ENCODE results near the gene NSDHL.

DNA sequence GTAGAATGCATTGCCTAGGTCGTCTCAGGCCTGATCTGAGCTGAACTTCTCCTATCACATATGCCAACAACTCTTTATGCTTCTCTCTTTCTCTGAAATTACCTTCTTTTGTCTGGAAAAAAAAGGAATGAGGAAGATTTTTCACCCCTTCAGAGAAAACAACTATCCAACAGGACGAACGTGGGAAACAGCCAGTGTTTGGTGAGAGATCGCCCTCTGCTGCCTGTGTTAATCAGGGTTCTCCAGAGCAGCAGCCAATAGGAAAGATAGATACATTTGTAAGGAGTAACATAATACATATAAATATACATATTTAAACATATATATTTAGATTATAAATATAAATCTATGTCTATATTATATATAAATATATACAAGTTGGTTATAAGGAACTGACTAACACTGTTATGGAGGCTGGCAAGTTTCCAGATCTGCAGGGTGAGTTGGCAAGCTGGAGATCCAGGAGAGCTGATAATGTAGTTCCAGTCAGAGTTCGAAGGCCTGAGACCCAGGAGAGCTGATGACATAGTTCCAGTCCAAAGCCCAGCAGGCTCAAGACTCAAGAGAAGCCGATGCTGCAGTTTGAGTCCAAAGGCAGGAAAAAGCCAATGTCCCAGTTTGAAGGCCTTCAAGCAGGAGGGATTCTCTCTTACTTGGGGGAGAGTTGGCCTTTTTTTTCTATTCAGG lies 13.6 kb upstream of the NSDHL start:
- TF ChIP-seq POLR2A (IDR thresholded peaks at IDR 0.05) = no peak
- TF ChIP-seq, protein P1, sequence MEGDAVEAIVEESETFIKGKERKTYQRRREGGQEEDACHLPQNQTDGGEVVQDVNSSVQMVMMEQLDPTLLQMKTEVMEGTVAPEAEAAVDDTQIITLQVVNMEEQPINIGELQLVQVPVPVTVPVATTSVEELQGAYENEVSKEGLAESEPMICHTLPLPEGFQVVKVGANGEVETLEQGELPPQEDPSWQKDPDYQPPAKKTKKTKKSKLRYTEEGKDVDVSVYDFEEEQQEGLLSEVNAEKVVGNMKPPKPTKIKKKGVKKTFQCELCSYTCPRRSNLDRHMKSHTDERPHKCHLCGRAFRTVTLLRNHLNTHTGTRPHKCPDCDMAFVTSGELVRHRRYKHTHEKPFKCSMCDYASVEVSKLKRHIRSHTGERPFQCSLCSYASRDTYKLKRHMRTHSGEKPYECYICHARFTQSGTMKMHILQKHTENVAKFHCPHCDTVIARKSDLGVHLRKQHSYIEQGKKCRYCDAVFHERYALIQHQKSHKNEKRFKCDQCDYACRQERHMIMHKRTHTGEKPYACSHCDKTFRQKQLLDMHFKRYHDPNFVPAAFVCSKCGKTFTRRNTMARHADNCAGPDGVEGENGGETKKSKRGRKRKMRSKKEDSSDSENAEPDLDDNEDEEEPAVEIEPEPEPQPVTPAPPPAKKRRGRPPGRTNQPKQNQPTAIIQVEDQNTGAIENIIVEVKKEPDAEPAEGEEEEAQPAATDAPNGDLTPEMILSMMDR (IDR thresholded peaks at IDR 0.05) = no peak
